OCI-LY3 (cell line): ENCODE data around the gene IQCH.

Source experiments
- H2AFZ ChIP-seq: fragments of 200-600, 300-600 bp; shearing (Covaris generic); 2 replicates; pipeline ENCODE4 v1.6.0; 2014; ENCODE audit warnings: antibody characterized with exemption, low read depth, low read length
- H3K27ac ChIP-seq: fragments of 200-600, 300-600 bp; sonication (generic); 2 replicates; pipeline ENCODE4 v1.5.1; 2014; ENCODE audit warnings: mild to moderate bottlenecking, low read length, moderate library complexity, mixed read lengths
- H3K27me3 ChIP-seq: fragments of 200-600, 300-600 bp; sonication (generic); 2 replicates; pipeline ENCODE4 v1.6.1; 2014; ENCODE audit warnings: low read depth, low read length, mixed read lengths
- H3K36me3 ChIP-seq: fragments of 200-600, 300-600 bp; sonication (generic); replicated peaks from 2 replicates; pipeline ENCODE3; 2014; ENCODE audit warnings: low read depth, low read length, mixed read lengths
- H3K4me1 ChIP-seq: fragments of 300-600, 200-600 bp; sonication (generic); 2 replicates; pipeline ENCODE4 v1.6.1; 2014; ENCODE audit warnings: low read length, mixed read lengths
- H3K4me2 ChIP-seq: fragments of 200-600, 300-600 bp; sonication (generic); 2 replicates; pipeline ENCODE4 v1.6.1; 2014; ENCODE audit warnings: low read length, mixed read lengths
- H3K4me3 ChIP-seq: fragments of 300-600, 200-600 bp; sonication (generic); 2 replicates; pipeline ENCODE4 v1.5.1; 2014; ENCODE audit warnings: antibody characterized with exemption, mild to moderate bottlenecking, low read length, moderate library complexity
- H3K79me2 ChIP-seq: fragments of 300-600, 200-600 bp; shearing (Covaris generic); 2 replicates; pipeline ENCODE4 v1.6.1; 2014; ENCODE audit warnings: mild to moderate bottlenecking, low read length, mixed read lengths
- H3K9ac ChIP-seq: fragments of 300-600, 200-600 bp; shearing (Covaris generic); 2 replicates; pipeline ENCODE4 v1.6.0; 2014; ENCODE audit warnings: mild to moderate bottlenecking, low read length, moderate library complexity
- H3K9me3 ChIP-seq: fragments of 200-600, 300-600 bp; shearing (Covaris generic); 2 replicates; pipeline ENCODE4 v1.6.1; 2014; ENCODE audit warnings: low read length, mixed read lengths; ENCODE audit not compliant: insufficient read depth
- H4K20me1 ChIP-seq: fragments of 200-600, 300-600 bp; sonication (generic); 2 replicates; pipeline ENCODE4 v1.6.1; 2016; ENCODE audit warnings: low read length, mixed read lengths; ENCODE audit not compliant: insufficient read depth
- CTCF ChIP-seq: fragments of 200-600, 300-600 bp; sonication (generic); IDR thresholded peaks from 2 replicates; pipeline ENCODE4 v1.5.1; 2014; ENCODE audit warnings: antibody characterized with exemption, low read length, low read depth
- EZH2phosphoT487 ChIP-seq: fragments of 200-600 bp; shearing (Covaris generic); IDR thresholded peaks from 2 replicates; pipeline ENCODE4 v1.6.1; 2018; ENCODE audit warnings: antibody characterized with exemption, mixed run types, low read depth

IQCH gene

GRCh38 chr15:67381416-67382045 lies 126.9 kb downstream of the IQCH start:
- Histone ChIP-seq H3K9ac (no peak overlapping the region), H3K4me2 (no peak overlapping the region), H3K4me1 (peaks cover 10% of the 10 kb centered on the region), H3K79me2 (no peaks in the 10 kb centered on the region), H3K4me3 (no peak overlapping the region), H3K9me3 (no peaks in the 10 kb centered on the region), H3K27me3 (0 out of 2 replicates have a peak, but pooled peaks cover 10% of the 10 kb centered on the region), H3K27ac (no peak overlapping the region), H4K20me1 (no peaks in the 10 kb centered on the region), H2AFZ (no peak overlapping the region), H3K36me3 (no peaks in the 10 kb centered on the region)
- TF ChIP-seq CTCF: no peak
- TF ChIP-seq EZH2phosphoT487: no peak

- no peak overlapping the region for H3K4me3 ChIP-seq
- H3K9ac ChIP-seq: no peak overlapping the region
- no peaks in the 10 kb centered on the region for H3K79me2 ChIP-seq
- H3K36me3 ChIP-seq: no peaks in the 10 kb centered on the region
- H3K27me3 ChIP-seq: 0 out of 2 replicates have a peak, but pooled peaks cover 10% of the 10 kb centered on the region
- peaks cover 5% of the 10 kb centered on the region for H3K4me1 ChIP-seq
- H2AFZ ChIP-seq: no peak overlapping the region
- no peak overlapping the region for H3K27ac ChIP-seq
- TF ChIP-seq EZH2phosphoT487 (no peak), CTCF (no peak)
- no peak overlapping the region for H3K4me2 ChIP-seq
- H4K20me1 ChIP-seq: no peaks in the 10 kb centered on the region
- H3K9me3 ChIP-seq: no peaks in the 10 kb centered on the region
Observed at GRCh38 chr15:67382723-67383122, 128.1 kb downstream of the IQCH start.

GRCh38 chr15:67383899-67384298 lies 129.3 kb downstream of the IQCH start:
- no peak overlapping the region for H3K27ac ChIP-seq
- no peak overlapping the region for H3K4me3 ChIP-seq
- no peak for TF ChIP-seq EZH2phosphoT487
- peak; percentile 20; the same call in 1 of the 2 replicates for TF ChIP-seq CTCF
- H3K79me2 ChIP-seq: no peaks in the 10 kb centered on the region
- H3K9me3 ChIP-seq: no peaks in the 10 kb centered on the region
- no peak overlapping the region for H3K4me2 ChIP-seq
- no peak overlapping the region for H2AFZ ChIP-seq
- H3K27me3 ChIP-seq: peaks cover 15% of the 10 kb centered on the region; the same call in 1 of the 2 replicates
- H3K4me1 ChIP-seq: no peaks in the 10 kb centered on the region
- no peaks in the 10 kb centered on the region for H4K20me1 ChIP-seq
- H3K36me3 ChIP-seq: no peaks in the 10 kb centered on the region
- H3K9ac ChIP-seq: no peak overlapping the region

- H3K79me2 ChIP-seq: no peaks in the 10 kb centered on the region
Observed at GRCh38 chr15:67384761-67385160, 130.2 kb downstream of the IQCH start.

More at GRCh38 chr15:67384761-67385160, 130.2 kb downstream of the IQCH start:
- peaks cover 15% of the 10 kb centered on the region; the same call in 1 of the 2 replicates for H3K27me3 ChIP-seq
- no peaks in the 10 kb centered on the region for H3K4me1 ChIP-seq
- no peak overlapping the region for H3K27ac ChIP-seq
- no peak overlapping the region for H2AFZ ChIP-seq
- H4K20me1 ChIP-seq: no peaks in the 10 kb centered on the region
- H3K36me3 ChIP-seq: no peaks in the 10 kb centered on the region
- H3K4me3 ChIP-seq: no peak overlapping the region
- H3K9ac ChIP-seq: no peak overlapping the region
- TF ChIP-seq EZH2phosphoT487 (no peak), CTCF (no peak)
- no peaks in the 10 kb centered on the region for H3K9me3 ChIP-seq
- no peak overlapping the region for H3K4me2 ChIP-seq
